ENCODE measurements around the gene OR51Q1.

OR51Q1 gene

DNA sequence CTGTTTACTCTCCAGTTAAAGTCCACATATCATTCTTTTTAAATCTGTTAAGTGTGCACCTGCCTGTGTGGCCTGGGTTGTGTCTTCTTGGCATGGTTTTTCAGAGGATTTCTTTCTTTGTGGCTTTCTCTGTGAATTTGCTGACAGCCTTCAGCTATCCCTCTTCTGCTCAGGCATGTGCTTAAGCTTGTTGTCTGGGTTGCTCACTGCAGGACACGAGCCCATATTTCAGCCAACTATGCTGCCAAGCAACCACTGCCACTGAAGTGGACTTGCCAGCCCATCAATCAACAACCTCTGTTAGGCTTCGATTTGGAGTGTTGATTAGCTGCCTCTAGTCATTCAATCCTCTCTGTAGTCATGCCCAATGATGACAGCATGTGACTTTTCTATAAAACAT is 45.6 kb downstream of the OR51Q1 start:
- Mint-ChIP-seq H3K9me3 (no peaks in the 10 kb centered on the region), H3K4me3 (no peak overlapping the region), H3K36me3 (ENCODE audit: low read depth) (no peaks in the 10 kb centered on the region), H3K27me3 (peaks cover 12% of the 10 kb centered on the region), H3K27ac (no peak overlapping the region), H3K4me1 (ENCODE audit: low read depth) (no peaks in the 10 kb centered on the region)
- DNase-seq = no peak
